ENCODE data around the gene KCNG2. TPM values are rescaled to one million over a fixed set of nuclear protein-coding genes. Genes with fewer than 3 reads are reported as not detected.

Gene KCNG2
- total and polyA plus RNA-seq, 2 of the 4 experiments (the other 2 are of a cell fraction): not detected

DNA sequence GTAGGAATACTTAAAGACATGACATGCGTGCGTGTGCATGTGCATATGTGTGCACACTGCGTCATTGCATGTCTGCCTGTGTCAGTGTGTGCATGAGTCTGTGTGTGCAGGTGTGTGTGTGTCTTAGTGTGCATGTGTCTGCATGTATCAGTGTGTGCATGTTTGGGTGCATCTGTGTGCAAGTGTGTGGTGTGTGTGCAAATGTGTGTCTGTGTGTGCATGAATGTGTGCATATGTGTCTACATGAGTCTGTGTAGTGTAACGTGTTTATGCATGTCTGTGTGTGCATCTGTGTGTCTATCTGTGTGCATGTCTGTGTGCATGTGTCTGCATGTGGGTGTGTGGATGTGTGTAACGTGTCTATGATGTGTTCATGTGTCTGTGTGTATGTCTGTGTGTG, 30.5 kb downstream of the KCNG2 start:
- H3K79me1 ChIP-seq (ENCODE audit: low read depth in 1 of 2, low read length in 2 of 2): no peaks in the 10 kb centered on the region
- 100% methylated on average over 3 of the region's 5 CpGs; no CpG with 5 or more reads in 1 of the 2 experiments for WGBS, 2 experiments (ENCODE audit: extremely low coverage in 2 of 2, insufficient read length in 1 of 2)
- no peak overlapping the region for H2BK20ac ChIP-seq (ENCODE audit: low read depth, low read length)
- 0 out of 2 replicates have a peak, but pooled peaks cover 8% of the 10 kb centered on the region for H3K9me1 ChIP-seq (ENCODE audit: insufficient read depth, low read length)
- no peak overlapping the region for H2BK5ac ChIP-seq (ENCODE audit: low read depth, low read length, poor library complexity, severe bottlenecking)
- H3K27ac ChIP-seq (ENCODE audit: insufficient read depth, low read length): no peak overlapping the region
- no peaks in the 10 kb centered on the region; the same call in 1 of the 2 replicates for H3K27me3 ChIP-seq (ENCODE audit: control insufficient read depth, insufficient read depth, low read length)
- no peak overlapping the region for H3K23ac ChIP-seq (ENCODE audit: low read depth, low read length)
- in situ Hi-C loops (cut with MboI; ENCODE audit: low sequenced_read_pairs) (no loop called here), intact Hi-C loops (cut with micrococcal nuclease) (no loop called here), dilution Hi-C loops (cut with HindIII; ENCODE audit: low sequenced_read_pairs, unreplicated experiment) (no loop called here)
- no peak overlapping the region for H2BK120ac ChIP-seq (ENCODE audit: low read depth, low read length)
- H4K5ac ChIP-seq (ENCODE audit: low read depth, low read length): no peak overlapping the region
- ATAC-seq (ENCODE audit: low read depth): no peak
- no TSS peak for BruUV-seq (replicated peaks)
- H4K8ac ChIP-seq (ENCODE audit: low read depth in 2 of 2, low read length in 2 of 2): no peak overlapping the region
- H2AK5ac ChIP-seq (ENCODE audit: low read depth, low read length): no peak overlapping the region
- no peak overlapping the region for H3K9ac ChIP-seq (ENCODE audit: low read depth, low read length)
- H4K20me1 ChIP-seq (ENCODE audit: insufficient read depth, low read length): no peaks in the 10 kb centered on the region
- no peak overlapping the region for H3K18ac ChIP-seq (ENCODE audit: low read depth, low read length)
- H2BK15ac ChIP-seq (ENCODE audit: low read depth, low read length): no peak overlapping the region
- H2AFZ ChIP-seq (replicated peaks; ENCODE audit: low read length, poor library complexity): peak overlapping the region; percentile 32
- no peaks in the 10 kb centered on the region for H3K36me3 ChIP-seq (ENCODE audit: control insufficient read depth, insufficient read depth, low read length)
- POLR2A ChIA-PET (ENCODE audit: unreplicated experiment): no interaction called here
- CTCF ChIA-PET: no interaction called here
- no peak overlapping the region for H3K4ac ChIP-seq (ENCODE audit: low read depth, low read length)
- H3K4me1 ChIP-seq (ENCODE audit: control insufficient read depth, insufficient read depth, low read length): no peaks in the 10 kb centered on the region
- H3K4me3 ChIP-seq (ENCODE audit: insufficient read depth, low read depth, low read length): no peak overlapping the region
- TF ChIP-seq CEBPB (IDR thresholded peaks at IDR 0.05; ENCODE audit: low read depth, low read length) (no peak), MXI1 (IDR thresholded peaks at IDR 0.05; ENCODE audit: borderline replicate concordance, low read depth, low read length) (no peak)
- no peak for DNase-seq
- no peak overlapping the region for H3K4me2 ChIP-seq (ENCODE audit: low read depth, low read length)
- no peak overlapping the region for H3K14ac ChIP-seq (replicated peaks; ENCODE audit: low read depth, low read length)
- H4K91ac ChIP-seq (ENCODE audit: insufficient read depth, low read depth, low read length): no peak overlapping the region
- no peak overlapping the region for H3K56ac ChIP-seq (ENCODE audit: extremely low read depth, insufficient read depth, low read length)
- H2AK9ac ChIP-seq (replicated peaks; ENCODE audit: low read depth, low read length, poor library complexity): no peak overlapping the region
- H3K9me3 ChIP-seq (ENCODE audit: control insufficient read depth, insufficient read depth, low read length): peaks cover 3% of the 10 kb centered on the region; the same call in 1 of the 2 replicates

Data from IMR-90 (cell line).